ENCODE results near the gene EPB41L1. TPM values are rescaled to one million over a fixed set of nuclear protein-coding genes. Genes with fewer than 3 reads are reported as not detected.

Gene EPB41L1
- total and polyA plus RNA-seq, 2 experiments from 2014 or later = 24.1 to 48.7 TPM

DNA sequence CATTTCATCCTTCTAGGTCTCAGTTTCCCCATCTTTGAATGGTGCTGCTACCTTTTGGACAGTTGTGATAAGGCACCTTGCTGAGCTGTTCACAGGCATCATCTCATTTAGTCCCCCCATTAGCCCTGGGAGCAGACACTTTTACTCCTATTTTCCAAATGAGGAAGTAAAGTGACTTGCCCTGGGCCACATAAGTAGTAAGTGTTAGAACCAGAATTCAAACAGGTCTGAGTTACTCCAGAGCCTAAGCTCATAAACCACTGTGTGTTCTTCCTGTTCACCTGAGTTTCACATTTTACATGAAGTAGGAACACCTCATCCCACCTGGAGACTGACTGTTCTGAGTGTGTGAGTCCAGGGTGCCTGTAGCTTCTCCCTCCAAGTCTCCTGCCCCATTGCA is 43.5 kb upstream of the EPB41L1 start (continued):
- TF ChIP-seq, protein P1, sequence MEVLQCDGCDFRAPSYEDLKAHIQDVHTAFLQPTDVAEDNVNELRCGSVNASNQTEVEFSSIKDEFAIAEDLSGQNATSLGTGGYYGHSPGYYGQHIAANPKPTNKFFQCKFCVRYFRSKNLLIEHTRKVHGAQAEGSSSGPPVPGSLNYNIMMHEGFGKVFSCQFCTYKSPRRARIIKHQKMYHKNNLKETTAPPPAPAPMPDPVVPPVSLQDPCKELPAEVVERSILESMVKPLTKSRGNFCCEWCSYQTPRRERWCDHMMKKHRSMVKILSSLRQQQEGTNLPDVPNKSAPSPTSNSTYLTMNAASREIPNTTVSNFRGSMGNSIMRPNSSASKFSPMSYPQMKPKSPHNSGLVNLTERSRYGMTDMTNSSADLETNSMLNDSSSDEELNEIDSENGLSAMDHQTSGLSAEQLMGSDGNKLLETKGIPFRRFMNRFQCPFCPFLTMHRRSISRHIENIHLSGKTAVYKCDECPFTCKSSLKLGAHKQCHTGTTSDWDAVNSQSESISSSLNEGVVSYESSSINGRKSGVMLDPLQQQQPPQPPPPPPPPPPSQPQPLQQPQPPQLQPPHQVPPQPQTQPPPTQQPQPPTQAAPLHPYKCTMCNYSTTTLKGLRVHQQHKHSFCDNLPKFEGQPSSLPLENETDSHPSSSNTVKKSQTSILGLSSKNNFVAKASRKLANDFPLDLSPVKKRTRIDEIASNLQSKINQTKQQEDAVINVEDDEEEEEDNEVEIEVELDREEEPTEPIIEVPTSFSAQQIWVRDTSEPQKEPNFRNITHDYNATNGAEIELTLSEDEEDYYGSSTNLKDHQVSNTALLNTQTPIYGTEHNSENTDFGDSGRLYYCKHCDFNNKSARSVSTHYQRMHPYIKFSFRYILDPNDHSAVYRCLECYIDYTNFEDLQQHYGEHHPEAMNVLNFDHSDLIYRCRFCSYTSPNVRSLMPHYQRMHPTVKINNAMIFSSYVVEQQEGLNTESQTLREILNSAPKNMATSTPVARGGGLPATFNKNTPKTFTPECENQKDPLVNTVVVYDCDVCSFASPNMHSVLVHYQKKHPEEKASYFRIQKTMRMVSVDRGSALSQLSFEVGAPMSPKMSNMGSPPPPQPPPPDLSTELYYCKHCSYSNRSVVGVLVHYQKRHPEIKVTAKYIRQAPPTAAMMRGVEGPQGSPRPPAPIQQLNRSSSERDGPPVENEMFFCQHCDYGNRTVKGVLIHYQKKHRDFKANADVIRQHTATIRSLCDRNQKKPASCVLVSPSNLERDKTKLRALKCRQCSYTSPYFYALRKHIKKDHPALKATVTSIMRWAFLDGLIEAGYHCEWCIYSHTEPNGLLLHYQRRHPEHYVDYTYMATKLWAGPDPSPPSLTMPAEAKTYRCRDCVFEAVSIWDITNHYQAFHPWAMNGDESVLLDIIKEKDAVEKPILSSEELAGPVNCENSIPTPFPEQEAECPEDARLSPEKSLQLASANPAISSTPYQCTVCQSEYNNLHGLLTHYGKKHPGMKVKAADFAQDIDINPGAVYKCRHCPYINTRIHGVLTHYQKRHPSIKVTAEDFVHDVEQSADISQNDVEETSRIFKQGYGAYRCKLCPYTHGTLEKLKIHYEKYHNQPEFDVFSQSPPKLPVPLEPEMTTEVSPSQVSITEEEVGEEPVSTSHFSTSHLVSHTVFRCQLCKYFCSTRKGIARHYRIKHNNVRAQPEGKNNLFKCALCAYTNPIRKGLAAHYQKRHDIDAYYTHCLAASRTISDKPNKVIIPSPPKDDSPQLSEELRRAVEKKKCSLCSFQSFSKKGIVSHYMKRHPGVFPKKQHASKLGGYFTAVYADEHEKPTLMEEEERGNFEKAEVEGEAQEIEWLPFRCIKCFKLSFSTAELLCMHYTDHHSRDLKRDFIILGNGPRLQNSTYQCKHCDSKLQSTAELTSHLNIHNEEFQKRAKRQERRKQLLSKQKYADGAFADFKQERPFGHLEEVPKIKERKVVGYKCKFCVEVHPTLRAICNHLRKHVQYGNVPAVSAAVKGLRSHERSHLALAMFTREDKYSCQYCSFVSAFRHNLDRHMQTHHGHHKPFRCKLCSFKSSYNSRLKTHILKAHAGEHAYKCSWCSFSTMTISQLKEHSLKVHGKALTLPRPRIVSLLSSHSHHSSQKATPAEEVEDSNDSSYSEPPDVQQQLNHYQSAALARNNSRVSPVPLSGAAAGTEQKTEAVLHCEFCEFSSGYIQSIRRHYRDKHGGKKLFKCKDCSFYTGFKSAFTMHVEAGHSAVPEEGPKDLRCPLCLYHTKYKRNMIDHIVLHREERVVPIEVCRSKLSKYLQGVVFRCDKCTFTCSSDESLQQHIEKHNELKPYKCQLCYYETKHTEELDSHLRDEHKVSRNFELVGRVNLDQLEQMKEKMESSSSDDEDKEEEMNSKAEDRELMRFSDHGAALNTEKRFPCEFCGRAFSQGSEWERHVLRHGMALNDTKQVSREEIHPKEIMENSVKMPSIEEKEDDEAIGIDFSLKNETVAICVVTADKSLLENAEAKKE (CRISPR knock-in tag; IDR thresholded peaks at IDR 0.05) = no peak
- TF ChIP-seq NANOG (IDR thresholded peaks at IDR 0.05; ENCODE audit: borderline replicate concordance) = no peak
- no peak for TF ChIP-seq CREB1 (CRISPR knock-in tag; IDR thresholded peaks at IDR 0.05; ENCODE audit: low read depth)
- TF ChIP-seq, protein P2, sequence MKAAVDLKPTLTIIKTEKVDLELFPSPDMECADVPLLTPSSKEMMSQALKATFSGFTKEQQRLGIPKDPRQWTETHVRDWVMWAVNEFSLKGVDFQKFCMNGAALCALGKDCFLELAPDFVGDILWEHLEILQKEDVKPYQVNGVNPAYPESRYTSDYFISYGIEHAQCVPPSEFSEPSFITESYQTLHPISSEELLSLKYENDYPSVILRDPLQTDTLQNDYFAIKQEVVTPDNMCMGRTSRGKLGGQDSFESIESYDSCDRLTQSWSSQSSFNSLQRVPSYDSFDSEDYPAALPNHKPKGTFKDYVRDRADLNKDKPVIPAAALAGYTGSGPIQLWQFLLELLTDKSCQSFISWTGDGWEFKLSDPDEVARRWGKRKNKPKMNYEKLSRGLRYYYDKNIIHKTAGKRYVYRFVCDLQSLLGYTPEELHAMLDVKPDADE (IDR thresholded peaks at IDR 0.05) = no peak

DNA sequence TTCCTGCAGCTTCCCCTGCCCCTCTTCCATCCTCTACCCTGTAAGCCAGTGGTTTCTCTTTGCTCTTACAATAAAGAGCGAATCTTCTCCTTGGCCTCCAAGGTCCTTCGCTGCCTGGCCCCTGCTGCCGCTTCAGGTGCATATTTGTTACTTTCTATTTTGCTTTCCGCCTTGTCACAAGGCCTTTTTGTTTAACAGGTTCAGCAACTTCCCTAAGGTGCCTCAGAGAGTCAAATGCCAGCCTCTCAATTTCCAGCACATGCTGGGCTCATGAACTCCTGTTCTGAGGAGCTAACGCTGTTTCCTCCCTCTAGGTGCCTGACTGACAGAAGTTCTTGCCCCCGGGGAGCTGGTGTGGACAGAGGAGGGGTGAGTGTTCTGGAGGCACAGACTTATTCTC is 42.4 kb upstream of the EPB41L1 start:
- no peak overlapping the region for H3K4me3 Mint-ChIP-seq
- no peak for TF ChIP-seq POLR2AphosphoS5 (IDR thresholded peaks at IDR 0.05; ENCODE audit: low read depth)
- no peak for TF ChIP-seq EZH2phosphoT487 (IDR thresholded peaks at IDR 0.05; ENCODE audit: unreplicated experiment)
- TF ChIP-seq, protein P3, sequence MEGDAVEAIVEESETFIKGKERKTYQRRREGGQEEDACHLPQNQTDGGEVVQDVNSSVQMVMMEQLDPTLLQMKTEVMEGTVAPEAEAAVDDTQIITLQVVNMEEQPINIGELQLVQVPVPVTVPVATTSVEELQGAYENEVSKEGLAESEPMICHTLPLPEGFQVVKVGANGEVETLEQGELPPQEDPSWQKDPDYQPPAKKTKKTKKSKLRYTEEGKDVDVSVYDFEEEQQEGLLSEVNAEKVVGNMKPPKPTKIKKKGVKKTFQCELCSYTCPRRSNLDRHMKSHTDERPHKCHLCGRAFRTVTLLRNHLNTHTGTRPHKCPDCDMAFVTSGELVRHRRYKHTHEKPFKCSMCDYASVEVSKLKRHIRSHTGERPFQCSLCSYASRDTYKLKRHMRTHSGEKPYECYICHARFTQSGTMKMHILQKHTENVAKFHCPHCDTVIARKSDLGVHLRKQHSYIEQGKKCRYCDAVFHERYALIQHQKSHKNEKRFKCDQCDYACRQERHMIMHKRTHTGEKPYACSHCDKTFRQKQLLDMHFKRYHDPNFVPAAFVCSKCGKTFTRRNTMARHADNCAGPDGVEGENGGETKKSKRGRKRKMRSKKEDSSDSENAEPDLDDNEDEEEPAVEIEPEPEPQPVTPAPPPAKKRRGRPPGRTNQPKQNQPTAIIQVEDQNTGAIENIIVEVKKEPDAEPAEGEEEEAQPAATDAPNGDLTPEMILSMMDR (conservative IDR thresholded peaks at IDR 0.05; ENCODE audit: low read depth in 2 of 2) = no peak
- TF ChIP-seq, protein P1 (CRISPR knock-in tag; IDR thresholded peaks at IDR 0.05) = no peak

More for the DNA sequence above, 42.4 kb upstream of the EPB41L1 start:
- H3K4me1 Mint-ChIP-seq = peaks cover 36% of the 10 kb centered on the region
- H3F3A ChIP-seq (replicated peaks; ENCODE audit: low read depth) = no peaks in the 10 kb centered on the region
- H3K9me2 ChIP-seq (ENCODE audit: insufficient read depth) = no peaks in the 10 kb centered on the region
- no peaks in the 10 kb centered on the region for H3K9me3 Mint-ChIP-seq
- no peaks in the 10 kb centered on the region for H3K36me3 ChIP-seq (ENCODE audit: insufficient read depth)
- no peak overlapping the region for H3K4me2 ChIP-seq
- H3K36me3 Mint-ChIP-seq (ENCODE audit: low read depth) = no peaks in the 10 kb centered on the region
- peaks cover 15% of the 10 kb centered on the region for H3K4me1 ChIP-seq (ENCODE audit: insufficient read depth)
- no peak overlapping the region for H2AFZ ChIP-seq
- no peak for DNase-seq (ENCODE audit: low spot score)
- no peaks in the 10 kb centered on the region for H3K79me2 ChIP-seq (replicated peaks; ENCODE audit: insufficient read depth)
- H3K27me3 Mint-ChIP-seq (ENCODE audit: insufficient read depth, low read depth, poor library complexity) = peaks cover 12% of the 10 kb centered on the region
- no peaks in the 10 kb centered on the region for H3K27me3 ChIP-seq (ENCODE audit: insufficient read depth)
- H3K27ac Mint-ChIP-seq = no peak overlapping the region
- H3K27ac ChIP-seq (ENCODE audit: low read depth) = no peak overlapping the region
- H3K4me3 ChIP-seq = no peak overlapping the region
- no peaks in the 10 kb centered on the region for H4K20me1 ChIP-seq (replicated peaks; ENCODE audit: insufficient read depth)
- ATAC-seq = no peak; the same call in 2 of the 3 replicates
